ENCODE measurements around the gene DYRK4. TPM values are rescaled to one million over a fixed set of nuclear protein-coding genes. Genes with fewer than 3 reads are reported as not detected.
A peak's percentile ranks its signal among the peaks of the same experiment; 100 is the strongest.

Gene DYRK4
- total RNA-seq, 1 experiment from 2014 or later: 58.6 TPM

- no peak overlapping the region for H3K9ac ChIP-seq (ENCODE audit: low read length)
- no peaks in the 10 kb centered on the region for H4K20me1 ChIP-seq (ENCODE audit: low read length)
- H3K4me3 ChIP-seq (ENCODE audit: low read length): no peak overlapping the region
- no peaks in the 10 kb centered on the region for H3K36me3 ChIP-seq (ENCODE audit: low read depth, low read length)
- H3K79me2 ChIP-seq (ENCODE audit: low read length): peaks cover 14% of the 10 kb centered on the region
- BruUV-seq (replicated peaks): no TSS peak
- intact Hi-C loops (cut with micrococcal nuclease): no loop called here
- TF ChIP-seq CTCF (conservative IDR thresholded peaks at IDR 0.05; ENCODE audit: low read depth, low read length) (no peak), EZH2phosphoT487 (IDR thresholded peaks at IDR 0.05; ENCODE audit: borderline replicate concordance, low read length) (no peak), EZH2 (IDR thresholded peaks at IDR 0.05; ENCODE audit: low read length, unreplicated experiment) (no peak)
- ChIA-PET POLR2A (ENCODE audit: unreplicated experiment) (no interaction called here), CTCF (no interaction called here)
- no peak overlapping the region for H3K4me2 ChIP-seq (ENCODE audit: low read length)
- ATAC-seq (no peak), DNase-seq (no peak)
- no peaks in the 10 kb centered on the region for H3F3A ChIP-seq (ENCODE audit: low read length, unreplicated experiment)
- H3K27me3 ChIP-seq (ENCODE audit: low read length): no peaks in the 10 kb centered on the region
- H3K27ac ChIP-seq (ENCODE audit: low read length): no peak overlapping the region
- H2AFZ ChIP-seq (ENCODE audit: low read length): no peak overlapping the region
- no peaks in the 10 kb centered on the region for H3K9me2 ChIP-seq (replicated peaks; ENCODE audit: low read length)
- no peaks in the 10 kb centered on the region for H3K9me3 ChIP-seq (ENCODE audit: low read length)
- peaks cover 9% of the 10 kb centered on the region; the same call in 1 of the 2 replicates for H3K4me1 ChIP-seq (ENCODE audit: insufficient read depth, low read length)
These were observed 83.0 kb downstream of the DYRK4 start for GRCh38 chr12:4645023-4645422.

- DNase-seq (no peak), ATAC-seq (no peak; the same call in 1 of the 2 replicates)
- Histone ChIP-seq H3K4me3 (ENCODE audit: low read length) (peak overlapping the region; percentile 91), H3K9ac (ENCODE audit: low read length) (peak overlapping the region; percentile 91), H3K27ac (ENCODE audit: low read length) (no peak overlapping the region), H3K4me1 (ENCODE audit: insufficient read depth, low read length) (peaks cover 16% of the 10 kb centered on the region), H3K27me3 (ENCODE audit: low read length) (no peaks in the 10 kb centered on the region), H3F3A (ENCODE audit: low read length, unreplicated experiment) (no peaks in the 10 kb centered on the region), H2AFZ (ENCODE audit: low read length) (peak overlapping the region; percentile 80), H3K36me3 (ENCODE audit: low read depth, low read length) (no peaks in the 10 kb centered on the region), H4K20me1 (ENCODE audit: low read length) (no peaks in the 10 kb centered on the region), H3K4me2 (ENCODE audit: low read length) (peak overlapping the region; percentile 81), H3K9me3 (ENCODE audit: low read length) (no peaks in the 10 kb centered on the region), H3K9me2 (replicated peaks; ENCODE audit: low read length) (no peaks in the 10 kb centered on the region), H3K79me2 (ENCODE audit: low read length) (peaks cover 44% of the 10 kb centered on the region)
- no TSS peak for BruUV-seq (replicated peaks)
- ChIA-PET POLR2A (ENCODE audit: unreplicated experiment) (no interaction called here), CTCF (no interaction called here)
- TF ChIP-seq EZH2phosphoT487 (IDR thresholded peaks at IDR 0.05; ENCODE audit: borderline replicate concordance, low read length): no peak
- TF ChIP-seq CTCF (conservative IDR thresholded peaks at IDR 0.05; ENCODE audit: low read depth, low read length): no peak
- intact Hi-C loops (cut with micrococcal nuclease): no loop called here
These were observed 86.1 kb downstream of the DYRK4 start for GRCh38 chr12:4648104-4648500.

- DNase-seq (peak; percentile 73), ATAC-seq (peak; percentile 94)
- Histone ChIP-seq H3K4me2 (ENCODE audit: low read length) (peak within 1 kb of the TSS; percentile 81), H3K27ac (ENCODE audit: low read length) (peak within 1 kb of the TSS; percentile 51), H2AFZ (ENCODE audit: low read length) (peak within 1 kb of the TSS; percentile 80), H3K79me2 (ENCODE audit: low read length) (peaks cover 50% of the 10 kb centered on the region), H3K4me1 (ENCODE audit: insufficient read depth, low read length) (peaks cover 16% of the 10 kb centered on the region), H3K36me3 (ENCODE audit: low read depth, low read length) (no peaks in the 10 kb centered on the region), H3K9ac (ENCODE audit: low read length) (peak within 1 kb of the TSS; percentile 91), H3K9me3 (ENCODE audit: low read length) (no peaks in the 10 kb centered on the region), H3F3A (ENCODE audit: low read length, unreplicated experiment) (no peaks in the 10 kb centered on the region), H4K20me1 (ENCODE audit: low read length) (no peaks in the 10 kb centered on the region), H3K4me3 (ENCODE audit: low read length) (peak within 1 kb of the TSS; percentile 91), H3K9me2 (replicated peaks; ENCODE audit: low read length) (no peaks in the 10 kb centered on the region), H3K27me3 (ENCODE audit: low read length) (no peaks in the 10 kb centered on the region)
- TF ChIP-seq CTCF (conservative IDR thresholded peaks at IDR 0.05; ENCODE audit: low read depth, low read length): no peak
- no peak for TF ChIP-seq EZH2 (IDR thresholded peaks at IDR 0.05; ENCODE audit: low read length, unreplicated experiment)
- TF ChIP-seq EZH2phosphoT487 (IDR thresholded peaks at IDR 0.05; ENCODE audit: borderline replicate concordance, low read length): no peak
- POLR2A ChIA-PET (ENCODE audit: unreplicated experiment): no interaction called here
- CTCF ChIA-PET: no interaction called here
- BruUV-seq (replicated peaks): TSS peak; percentile 94
- intact Hi-C loops (cut with micrococcal nuclease): no loop called here
These were observed 86.7 kb downstream of the DYRK4 start, which contains the start of the genes AKAP3 and NDUFA9 for GRCh38 chr12:4648501-4649357. AKAP3 (minus strand) TSS chr12:4649051; CDS start chr12:4638196, 10,855 bp downstream. NDUFA9 (plus strand) TSS chr12:4649114; CDS start chr12:4649127, 13 bp downstream.
